ENCODE measurements around the gene PFDN2.
"Not testable (repeated sequence)": the region's sequence is repeated elsewhere in the genome, so short reads cannot be mapped to it uniquely, and the experiment has no call there.

Gene PFDN2

DNA sequence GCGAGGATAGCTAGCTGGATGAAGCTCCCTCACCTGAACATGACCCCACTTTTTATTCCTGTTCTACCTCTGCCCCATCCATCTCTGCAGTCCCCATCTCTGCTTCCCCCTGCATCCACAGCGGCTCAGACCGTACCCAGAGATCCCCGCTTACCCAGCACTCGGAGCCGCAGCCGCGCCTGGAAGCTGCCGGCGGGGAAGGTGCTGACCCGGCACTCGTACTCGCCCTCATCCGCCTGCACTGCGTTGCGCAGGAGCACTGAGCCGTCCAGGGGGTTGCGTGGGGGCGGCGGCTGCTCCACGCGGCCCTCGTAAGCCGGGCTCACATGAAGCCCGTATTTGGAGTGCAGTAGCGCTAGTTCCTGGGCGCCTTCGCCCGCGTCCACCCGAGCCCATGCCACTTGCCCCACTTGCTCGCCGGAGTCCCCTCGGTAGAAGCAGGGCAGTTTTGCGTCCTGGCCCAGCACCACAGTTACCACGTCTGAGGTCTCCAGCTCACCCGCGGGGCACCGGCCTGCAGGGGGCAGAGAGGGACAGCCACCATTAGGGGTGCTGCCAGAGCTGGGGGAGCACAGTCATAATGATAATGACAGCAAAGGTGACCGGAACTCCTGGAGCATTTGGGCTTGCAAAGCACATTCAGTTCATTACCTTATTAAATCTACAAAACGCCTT is 38.3 kb downstream of the PFDN2 start:
- no peak for DNase-seq

DNA sequence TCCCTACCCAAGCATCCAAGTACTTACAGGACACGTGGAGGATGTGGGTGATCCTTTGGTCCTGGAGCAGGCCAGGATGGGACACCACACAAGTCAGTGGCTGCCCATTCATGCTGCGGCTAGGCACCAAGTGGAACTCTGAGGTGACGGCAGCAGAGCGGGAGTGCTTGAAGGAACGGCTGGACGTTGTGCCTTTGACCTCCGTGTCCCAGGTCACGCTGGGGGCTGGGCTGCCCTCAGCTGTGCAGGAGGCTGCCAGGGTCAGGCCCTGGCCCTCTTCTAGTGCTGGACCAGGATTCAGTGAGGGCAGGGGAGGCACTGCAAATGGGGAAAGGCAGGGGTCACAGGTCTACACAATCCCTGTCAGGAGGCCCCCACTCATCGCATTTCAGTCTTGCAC is 40.4 kb downstream of the PFDN2 start:
- no peak for DNase-seq

DNA sequence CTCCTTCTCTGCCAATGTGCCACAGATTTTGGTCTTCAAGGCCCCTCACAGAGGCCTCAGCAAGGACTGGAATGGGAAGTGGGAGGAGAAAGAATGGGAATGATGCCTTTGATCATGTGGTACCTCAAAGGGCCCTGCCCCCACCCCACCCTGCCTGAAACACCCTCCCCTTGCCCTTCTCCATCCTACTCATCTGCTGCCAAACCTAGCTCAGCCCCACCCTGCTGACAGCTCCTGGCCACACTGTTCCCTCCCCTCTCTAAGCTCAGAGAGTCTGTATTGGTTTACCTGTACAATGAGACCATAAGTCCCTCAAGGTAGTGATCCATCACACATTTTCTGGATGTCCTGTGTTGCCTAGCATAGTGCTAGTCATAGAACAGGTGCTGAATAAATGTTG is 41.4 kb downstream of the PFDN2 start:
- no peak for DNase-seq

DNA sequence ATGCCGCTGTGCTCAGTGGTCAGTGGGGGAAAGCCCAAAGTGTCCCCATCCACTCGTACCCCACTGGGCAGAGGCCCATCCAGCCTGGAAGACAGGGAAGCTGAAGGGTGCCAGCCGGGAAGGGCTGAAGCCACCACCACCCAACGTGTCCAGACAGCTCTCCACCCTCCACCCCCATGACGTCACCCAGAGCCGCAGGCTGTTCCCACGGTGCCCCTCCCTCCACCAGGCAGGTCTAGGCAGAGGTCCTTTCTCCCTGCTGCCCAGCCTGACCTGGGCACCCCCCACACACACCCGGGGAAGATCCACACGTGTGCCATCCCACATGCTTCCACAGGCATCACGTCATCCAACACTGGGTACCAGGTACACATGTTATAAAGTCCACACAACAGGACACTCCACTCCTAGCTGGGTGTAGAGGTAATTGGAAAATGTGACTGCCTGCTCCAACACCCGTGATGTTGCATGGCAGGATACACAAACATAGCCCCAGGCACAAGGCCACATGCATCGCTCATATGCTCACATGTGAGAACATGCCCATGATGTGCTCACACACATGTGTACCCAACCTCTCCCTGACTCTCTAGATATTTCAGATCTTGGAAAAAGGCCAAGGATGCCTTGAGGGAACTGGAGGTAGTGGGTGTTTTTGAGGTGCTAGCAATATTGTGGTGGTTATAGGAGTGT is 43.0 kb downstream of the PFDN2 start:
- DNase-seq, result no peak

DNA sequence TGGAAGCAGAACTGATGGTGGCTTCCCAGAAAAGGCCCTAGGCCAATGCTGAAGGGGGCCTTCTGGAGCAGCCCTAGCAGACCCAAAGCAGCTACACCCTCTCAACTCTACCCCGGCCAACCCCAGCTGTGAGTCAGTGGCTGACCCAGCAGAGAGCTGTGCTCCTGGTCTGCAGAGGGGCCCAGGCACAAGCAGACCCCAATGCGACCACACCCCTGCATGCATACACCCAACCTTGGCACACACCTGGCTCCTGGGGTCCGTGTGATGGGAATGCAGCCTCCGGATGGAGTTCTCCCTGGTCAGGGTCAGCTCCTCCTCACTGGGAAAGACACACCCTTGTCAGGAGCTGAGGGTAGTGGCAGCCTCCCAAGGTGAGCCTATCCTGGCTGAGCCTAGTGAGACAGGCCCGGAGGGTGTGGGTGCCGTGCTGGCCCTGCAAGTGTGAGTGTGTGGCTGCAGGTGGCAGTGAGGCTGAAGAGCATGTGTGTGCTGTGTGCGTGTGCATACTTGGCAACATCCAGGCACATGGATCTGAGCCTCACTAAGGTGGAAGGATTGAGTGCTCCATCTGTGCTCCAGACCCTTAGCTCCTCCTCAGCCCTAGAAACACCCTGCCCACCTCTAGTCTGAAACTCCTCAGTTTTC is 44.2 kb downstream of the PFDN2 start:
- peak; percentile 42 for DNase-seq

DNA sequence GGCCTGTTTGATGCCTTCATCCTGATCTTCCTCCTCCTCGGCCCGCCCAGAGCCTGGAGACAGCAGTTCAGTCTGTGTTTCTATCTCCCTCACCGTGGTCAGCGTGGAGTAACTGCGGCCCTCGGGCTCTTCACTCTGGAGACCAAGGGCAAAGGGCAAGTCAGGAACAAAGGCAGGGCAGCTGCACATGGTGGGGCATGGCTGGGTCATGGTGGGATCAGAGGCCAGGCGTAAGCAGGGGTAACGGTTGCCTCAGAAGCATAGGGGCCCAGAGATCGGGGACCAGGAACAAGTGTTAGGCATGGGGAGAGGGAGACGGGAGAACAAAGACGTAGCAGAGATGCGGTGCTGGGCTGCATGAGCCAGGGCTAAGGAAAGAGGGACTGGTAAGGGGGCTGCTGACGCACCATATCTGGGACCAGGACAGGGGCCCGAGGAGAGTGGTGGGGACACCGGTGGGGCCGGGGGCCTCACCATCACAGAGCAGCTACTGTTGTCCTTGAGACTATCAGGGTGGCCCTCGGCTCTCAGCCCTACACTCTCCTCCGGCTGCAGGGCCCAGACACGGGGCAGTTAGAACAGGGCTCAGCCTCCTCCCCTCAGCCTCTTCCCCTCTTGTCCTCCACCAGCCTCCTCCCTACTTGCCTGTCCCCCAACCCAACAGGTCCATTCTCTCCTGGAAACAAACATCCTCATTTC is 44.9 kb downstream of the PFDN2 start:
- DNase-seq, result no peak

DNA sequence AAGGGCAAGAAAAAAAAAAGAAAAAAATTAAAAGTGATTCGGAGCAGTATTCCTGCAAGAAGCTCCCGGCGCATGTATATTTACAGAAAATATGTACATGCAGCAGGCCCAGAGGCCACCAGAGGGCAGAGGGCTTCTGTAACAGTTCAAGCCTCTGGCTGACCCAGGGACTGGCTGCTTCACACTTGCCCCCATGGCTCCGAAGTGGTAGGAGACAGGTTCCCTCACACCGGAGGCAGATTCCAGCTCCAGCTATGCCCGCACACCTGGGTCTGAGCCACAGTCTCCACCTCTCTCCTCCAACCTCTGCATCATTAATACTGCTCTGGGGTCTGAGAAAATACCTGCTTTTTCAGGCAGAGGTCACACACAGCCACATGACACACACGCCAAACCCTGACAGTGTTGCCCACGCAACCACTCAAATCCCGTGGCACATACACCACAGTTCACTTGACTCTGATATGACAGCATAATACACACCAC is 45.9 kb downstream of the PFDN2 start:
- peak; percentile 76 for DNase-seq

DNA sequence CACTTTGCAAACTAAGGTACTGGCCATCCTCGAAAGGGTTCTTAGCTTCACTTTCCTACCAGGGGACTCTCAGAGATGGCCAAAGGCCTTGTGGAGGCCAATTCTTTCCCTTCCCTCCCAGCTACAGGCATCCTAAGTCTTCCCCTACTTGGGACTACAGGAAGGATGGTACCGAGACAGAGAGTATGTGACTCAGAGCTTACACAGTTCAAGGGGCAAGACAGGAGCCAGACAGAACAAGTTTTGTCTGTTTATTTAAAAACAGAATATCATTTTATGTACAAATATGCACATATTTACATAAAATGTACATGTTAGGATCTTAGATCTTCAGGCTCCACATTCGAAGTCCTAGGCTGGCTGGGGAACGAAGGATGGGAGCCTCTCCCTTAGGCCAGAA is 47.1 kb downstream of the PFDN2 start:
- DNase-seq, result no peak

DNA sequence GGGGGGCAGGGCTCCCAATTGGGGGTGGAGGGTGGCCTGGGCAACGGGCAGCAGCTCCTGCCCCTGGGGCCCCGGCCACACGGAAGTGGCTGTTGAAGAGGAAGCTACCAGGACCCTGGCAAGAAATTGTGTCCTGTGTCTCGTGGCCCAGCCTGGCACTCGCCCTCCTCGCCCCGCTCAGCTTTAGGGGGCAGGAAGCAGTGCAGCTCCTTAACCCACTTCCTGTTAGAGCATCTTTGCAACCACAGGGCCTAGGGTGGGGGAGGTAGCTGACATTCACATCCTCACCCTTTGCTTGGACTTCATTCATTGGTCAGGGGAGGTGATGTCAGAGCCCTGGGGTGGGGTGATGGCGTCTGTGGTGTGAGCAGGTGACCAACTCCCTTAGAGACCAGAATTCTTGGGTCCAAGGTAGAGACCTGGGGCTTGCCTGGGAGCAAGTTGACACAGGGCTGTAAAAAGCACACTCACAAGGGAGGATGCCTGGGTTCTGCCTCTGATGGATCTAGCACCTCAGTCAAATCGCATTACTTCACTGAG is 48.0 kb downstream of the PFDN2 start, which contains the start of gene ARHGAP30:
TSS of gene ARHGAP30 (minus strand) at position 161 of the 540 bp plus-strand sequence. CDS start 267 bp downstream, outside the sequence.
- peak; percentile 69 for DNase-seq

DNA sequence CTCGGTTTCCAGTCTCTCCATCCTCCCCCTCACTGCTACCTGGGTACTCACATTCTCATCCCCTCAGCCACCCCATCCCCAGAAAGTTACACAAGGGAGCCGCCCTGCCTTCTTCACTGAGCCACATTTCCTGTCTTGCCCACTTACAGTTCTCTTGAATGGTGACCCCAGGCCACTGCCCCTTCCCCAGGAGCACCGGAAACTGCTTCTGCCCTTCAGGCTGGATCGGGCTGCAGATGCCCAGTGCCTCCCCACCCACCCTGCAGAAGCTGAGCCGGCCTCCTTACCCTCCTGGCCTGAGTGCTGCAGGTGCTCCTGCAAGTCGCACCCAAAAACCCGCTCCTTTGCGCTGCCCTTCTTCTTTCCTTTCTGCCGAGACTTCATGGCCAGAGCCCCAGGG is 48.6 kb downstream of the PFDN2 start:
- DNase-seq, result no peak

DNA sequence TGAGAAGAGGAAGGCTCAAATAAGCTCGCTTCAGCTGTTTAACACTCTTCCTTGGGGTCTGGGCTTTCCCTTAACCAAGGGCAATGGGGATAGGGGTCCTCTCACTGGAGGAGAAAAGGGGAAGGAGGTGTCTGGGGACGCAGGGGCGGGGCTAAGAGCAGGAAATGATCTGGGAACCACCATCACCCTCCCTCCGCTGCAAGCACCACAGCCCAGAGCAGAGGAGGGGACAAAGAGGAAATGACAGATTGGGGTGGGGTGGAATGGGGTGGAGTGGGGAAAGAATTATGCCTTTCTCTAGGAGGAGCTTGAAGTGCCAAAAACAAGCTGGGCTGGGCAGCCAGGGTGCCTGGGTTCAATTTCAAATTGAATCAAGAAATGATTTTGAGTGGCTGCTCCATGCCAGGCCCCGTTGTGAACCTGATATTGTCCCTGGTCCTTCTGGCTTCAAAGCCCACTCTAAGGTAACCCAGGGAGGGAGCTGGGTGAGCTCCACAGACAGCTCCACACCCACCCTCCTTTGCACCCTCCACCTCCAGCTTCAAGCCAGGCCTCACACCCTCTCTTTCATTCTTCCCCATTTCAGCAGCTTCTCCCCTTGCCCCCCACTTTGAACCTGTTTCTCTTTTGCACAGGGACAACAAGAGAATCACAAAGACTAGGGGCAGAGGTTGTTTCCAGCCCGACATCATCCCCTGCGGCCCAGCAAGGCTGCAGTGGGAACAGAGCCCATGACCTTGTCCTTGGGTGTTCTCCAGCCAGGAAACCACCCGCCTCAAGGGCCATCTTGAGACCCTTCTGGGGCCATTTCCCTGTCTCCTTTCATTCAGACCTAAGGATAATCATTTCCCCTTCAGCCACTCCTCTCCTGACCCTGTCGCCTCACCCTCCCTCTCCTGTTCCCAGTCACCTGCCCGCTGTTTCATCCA is 49.3 kb downstream of the PFDN2 start:
- DNase-seq, result peak; percentile 28

DNA sequence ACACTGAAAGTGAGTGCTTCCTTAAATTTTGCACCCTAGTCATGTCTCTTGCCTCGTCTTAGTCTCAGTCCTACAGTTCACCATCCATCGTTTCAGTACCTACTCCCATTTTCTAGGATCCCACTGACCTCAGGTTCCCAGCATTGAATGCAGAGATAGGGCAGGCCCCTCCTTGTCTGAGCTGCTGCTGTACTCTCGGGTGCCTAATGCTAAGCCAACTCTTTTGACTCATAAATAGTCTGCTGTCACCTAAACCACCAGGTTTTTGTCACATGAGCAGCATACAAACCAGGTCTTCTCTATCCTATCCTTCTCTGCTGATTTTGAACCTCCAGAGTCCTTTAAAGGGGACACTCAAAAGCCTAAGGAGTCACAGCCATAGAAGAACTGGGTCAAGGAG is 51.1 kb downstream of the PFDN2 start:
- DNase-seq, result no peak

DNA sequence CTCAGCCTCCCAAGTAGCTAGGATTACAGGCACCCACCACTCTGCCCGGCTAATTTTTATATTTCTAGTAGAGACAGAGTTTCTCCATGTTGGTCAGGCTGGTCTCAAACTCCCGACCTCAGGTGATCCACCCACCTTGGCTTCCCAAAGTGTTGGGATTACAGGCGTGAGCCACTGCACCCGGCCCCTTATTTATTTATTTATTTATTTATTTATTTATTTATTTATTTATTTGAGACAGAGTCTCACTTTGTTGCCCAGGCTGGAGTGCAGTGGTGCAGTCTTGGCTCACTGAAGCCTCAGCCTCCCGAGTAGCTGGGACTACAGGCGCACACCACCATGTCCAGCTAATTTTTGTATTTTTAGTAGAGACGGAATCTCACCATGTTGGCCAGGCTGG is 52.2 kb downstream of the PFDN2 start:
- not testable (repeated sequence) for DNase-seq

DNA sequence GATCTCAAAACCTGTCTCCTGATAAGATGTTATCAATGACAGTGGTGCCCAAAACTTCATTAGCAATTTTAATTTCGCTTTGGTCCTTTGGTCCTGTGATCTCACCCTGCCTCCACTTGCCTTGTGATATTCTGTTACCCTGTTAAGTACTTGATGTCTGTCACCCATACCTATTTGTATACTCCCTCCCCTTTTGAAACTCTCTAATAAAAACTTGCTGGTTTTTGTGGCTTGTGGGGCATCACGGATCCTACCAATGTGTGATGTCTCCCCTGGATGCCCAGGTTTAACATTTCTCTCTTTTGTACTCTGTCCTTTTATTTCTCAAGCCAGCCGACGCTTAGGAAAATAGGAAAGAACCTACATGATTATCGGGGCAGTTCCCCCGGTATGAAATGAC is 53.9 kb downstream of the PFDN2 start:
- DNase-seq, result not testable (repeated sequence)

DNA sequence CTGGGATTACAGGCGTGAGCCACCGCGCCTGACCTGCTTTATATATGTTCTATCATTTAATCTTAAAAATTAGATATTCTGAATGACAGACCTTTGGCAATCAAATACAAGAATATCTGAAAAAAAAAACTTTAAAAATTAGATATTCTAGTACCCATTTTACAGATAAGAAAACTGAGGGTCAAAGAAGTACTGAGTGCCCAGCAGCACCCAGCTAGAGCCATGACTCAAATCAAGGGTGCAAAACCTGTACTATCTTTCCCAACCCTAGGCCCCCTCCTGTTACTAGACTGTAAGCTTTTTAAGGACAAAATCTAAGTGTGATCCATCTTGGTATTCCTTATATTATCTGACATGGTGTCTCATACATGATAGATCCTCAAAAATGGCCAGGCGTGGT is 56.4 kb downstream of the PFDN2 start:
- no peak for DNase-seq

DNA sequence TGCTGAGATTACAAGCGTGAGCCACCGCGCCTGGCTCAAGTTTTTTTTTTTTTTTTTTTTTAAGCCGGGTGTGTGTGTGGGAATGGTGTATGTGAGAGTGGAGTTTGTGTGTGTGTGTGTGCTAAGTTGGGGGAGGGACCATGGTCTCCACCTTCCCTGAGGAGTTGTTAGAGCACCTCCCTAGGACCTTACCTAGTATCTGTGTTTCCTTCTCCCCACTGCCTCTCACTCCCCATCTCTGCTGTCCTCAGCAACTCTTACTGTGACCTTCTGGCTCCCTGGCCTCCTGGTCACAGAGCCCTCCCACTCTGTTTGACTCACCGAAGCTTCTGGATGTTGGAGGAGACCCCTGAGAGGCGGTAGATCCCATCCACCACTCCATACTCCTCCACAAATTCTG is 58.5 kb downstream of the PFDN2 start:
- no peak for DNase-seq

DNA sequence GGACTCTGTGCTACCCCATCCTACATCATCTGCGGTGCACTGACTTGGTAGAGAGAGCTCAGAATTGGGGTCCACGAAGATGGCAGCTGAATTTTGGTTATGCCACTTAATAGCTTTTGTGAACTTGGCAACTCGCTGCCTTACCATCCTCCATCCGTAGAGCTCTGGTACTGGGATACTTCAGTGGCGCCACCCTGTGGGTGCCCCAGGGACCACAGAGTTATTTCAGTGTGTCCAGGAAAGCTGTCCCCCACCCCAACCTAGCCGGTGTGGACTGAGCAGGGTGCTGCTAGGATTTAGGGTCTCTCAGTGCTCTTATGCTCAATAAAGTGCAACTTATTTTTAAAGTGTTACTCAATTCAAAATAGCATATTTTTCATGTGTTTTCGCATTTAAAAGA is 63.0 kb downstream of the PFDN2 start:
- no peak for DNase-seq

DNA sequence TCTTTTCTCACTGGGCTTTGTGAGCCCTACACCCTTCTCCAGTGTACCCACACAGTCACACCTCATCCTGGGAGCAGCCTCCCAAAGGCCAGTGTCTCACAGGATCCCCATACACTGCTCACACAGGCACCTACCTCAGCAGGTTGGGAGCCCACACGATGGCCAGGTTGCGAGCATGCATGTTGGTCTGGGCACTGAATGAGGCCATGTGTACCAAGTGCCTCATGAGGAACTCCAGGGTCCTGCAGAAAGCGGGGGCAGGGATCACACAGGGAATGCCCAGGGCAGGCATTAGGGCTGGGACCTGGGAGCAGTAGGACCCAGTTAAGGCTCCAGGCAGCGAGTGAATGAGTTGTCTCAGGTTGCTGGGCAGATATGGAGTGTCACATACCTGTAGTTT is 63.6 kb downstream of the PFDN2 start:
- no peak for DNase-seq

DNA sequence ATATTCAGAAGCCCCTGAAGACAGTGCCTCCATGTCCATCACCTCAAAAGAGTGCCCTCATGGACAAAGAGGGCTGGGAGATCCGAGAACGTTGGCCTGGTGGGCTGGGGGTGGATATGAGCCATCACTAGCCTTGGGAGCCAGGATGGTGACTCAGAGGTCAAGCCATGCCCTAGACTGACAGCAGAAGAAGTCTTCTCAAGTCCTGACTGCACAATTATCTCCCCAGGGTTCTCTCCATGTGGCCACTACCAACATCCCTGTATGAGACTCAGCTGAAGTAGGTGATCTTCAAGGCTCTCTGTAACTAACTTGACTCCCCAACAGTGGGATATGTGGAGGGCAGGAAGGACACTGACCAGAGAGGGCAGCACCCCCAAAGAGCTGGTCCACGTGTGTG is 64.9 kb downstream of the PFDN2 start:
- no peak for DNase-seq

DNA sequence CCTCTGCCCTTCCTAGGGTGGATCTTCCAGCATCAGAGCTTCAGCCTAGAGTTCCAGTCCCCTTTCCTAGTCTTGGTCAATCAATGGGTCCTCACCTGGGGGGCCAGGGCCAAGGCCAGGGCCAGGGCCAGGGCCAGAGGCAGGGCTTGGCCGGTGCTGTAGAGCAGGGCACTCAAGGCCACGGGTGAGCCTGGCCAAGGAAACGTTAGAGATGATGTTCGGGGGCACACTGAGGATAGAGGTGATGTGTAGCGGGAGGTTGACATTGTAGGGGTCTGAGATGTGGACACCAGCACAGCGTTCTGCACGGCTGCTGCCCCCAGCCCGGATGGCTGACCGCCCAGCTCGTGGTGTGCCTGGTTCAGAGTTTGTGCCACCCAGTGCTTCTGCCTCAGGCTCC is 66.6 kb downstream of the PFDN2 start:
- no peak for DNase-seq

Data from RPMI8226 (cell line).